Aorta (tissue), 5 donors: ENCODE data around the gene PHOX2A. TPM values are rescaled to one million over a fixed set of nuclear protein-coding genes. Genes with fewer than 3 reads are reported as not detected.

Experiments used
- ATAC-seq: fragments of 200-7000 bp; cut with Tn5 transposase; one replicate; pipeline ENCODE4 v1.9.1; 2022; ENCODE audit warnings: moderate library complexity; ENCODE audit not compliant: low FRiP score
- DNase-seq, 2 donors: peaks; one replicate each; pipeline ENCODE4 v3.0.0-alpha.2; 2020
- H3K27ac ChIP-seq, 2 donors: one replicate each; pipeline ENCODE4 v1.5.1; 2013; ENCODE audit warnings: low read length in 2 of 2, mild to moderate bottlenecking in 2 of 2, moderate library complexity in 2 of 2, control low read depth in 1 of 2, inconsistent platforms in 1 of 2, low read depth in 1 of 2
- H3K27me3 ChIP-seq, 2 donors: one replicate each; pipeline ENCODE4 v1.6.1; 2013; ENCODE audit warnings: control low read depth in 1 of 2, low read length in 1 of 2, mild to moderate bottlenecking in 1 of 2, moderate library complexity in 1 of 2; ENCODE audit not compliant: insufficient read depth in 2 of 2, control insufficient read depth in 1 of 2
- H3K36me3 ChIP-seq, 2 donors: one replicate each; pipeline ENCODE4 v1.6.1; 2013; ENCODE audit warnings: control low read depth in 1 of 2, low read length in 1 of 2, mild to moderate bottlenecking in 1 of 2; ENCODE audit not compliant: insufficient read depth in 2 of 2, control insufficient read depth in 1 of 2
- H3K4me1 ChIP-seq, 2 donors: one replicate each; pipeline ENCODE4 v1.6.1; 2013; ENCODE audit warnings: low read length in 2 of 2, control low read depth in 1 of 2, mild to moderate bottlenecking in 1 of 2, moderate library complexity in 1 of 2; ENCODE audit not compliant: insufficient read depth in 2 of 2, control insufficient read depth in 1 of 2
- H3K4me3 ChIP-seq, 2 donors: one replicate each; pipeline ENCODE4 v1.5.1; 2013; ENCODE audit warnings: low read length in 2 of 2, control low read depth in 1 of 2, mild to moderate bottlenecking in 1 of 2
- H3K9me3 ChIP-seq: one replicate; pipeline ENCODE4 v1.6.1; 2013; ENCODE audit warnings: mild to moderate bottlenecking, low read length; ENCODE audit not compliant: control insufficient read depth
- WGBS, 2 donors: extraction: QIAGEN DNeasy Blood & Tissue Kit; methylation state at CpG; one replicate each; pipeline ENCODE4 v1.1.7; 2013; 5-methylcytosine and 5-hydroxymethylcytosine counted together
- intact Hi-C, 2 donors: fragments of 100-400 bp; cut with DNase I; formaldehyde crosslinking; loops; one replicate each; pipeline versions ENCODE4 v1.14.2 to v1.15.0; 2022
- polyA plus RNA-seq, 2 donors: library from polyadenylated mRNA; stranded (reverse); fragments of 200-250 nt; gene quantifications; one replicate each; pipeline ENCODE4 v1.2.3, GENCODE V29; 2013
- total RNA-seq, 2 donors: library from RNA; stranded (reverse); fragmentation: NEBNext Ultra II Directional; extraction: Animal tissue kit (Norgen Biotek cat#: 25700); gene quantifications; one replicate each; pipeline ENCODE4 v1.2.1, GENCODE V29; 2021
- donor health status: healthy with polysubstance abuse.
- donor health status: Bipolar disorder and iron deficiency.
- donor health status: DM: no; HTN: no; CAD: no.
- donor health status: DM: no; HTN: no; CAD: no.
- donor health status: DM: yes; HTN: yes; CAD: no.

The PHOX2A gene
- total and polyA plus RNA-seq, 4 donors = not detected

DNA sequence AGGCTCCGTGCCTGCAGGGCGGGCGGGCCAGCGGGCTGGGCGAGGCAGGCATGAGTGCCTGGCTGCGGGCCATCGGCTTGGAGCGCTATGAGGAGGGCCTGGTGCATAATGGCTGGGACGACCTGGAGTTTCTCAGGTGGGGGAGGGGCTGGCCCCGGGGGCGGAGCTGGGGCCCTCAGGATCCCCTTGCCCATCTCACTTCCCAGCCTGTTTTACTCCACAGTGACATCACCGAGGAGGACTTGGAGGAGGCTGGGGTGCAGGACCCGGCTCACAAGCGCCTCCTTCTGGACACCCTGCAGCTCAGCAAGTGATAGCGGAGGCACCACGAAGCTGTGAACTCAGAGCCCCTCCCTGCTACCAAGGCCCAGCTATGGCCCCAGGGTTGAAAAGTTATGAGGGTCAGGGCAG, 5.9 kb downstream of the PHOX2A start:
- Histone ChIP-seq H3K27me3 (peaks cover 0 to 3% of the 10 kb centered on the region in 2 donors), H3K4me1 (no peaks in the 10 kb centered on the region), H3K36me3 (peaks cover 0 to 4% of the 10 kb centered on the region in 2 donors), H3K27ac (no peak overlapping the region), H3K4me3 (no peak overlapping the region), H3K9me3 (no peaks in the 10 kb centered on the region)
- intact Hi-C loops = loop anchor here in 1 of 2 donors (10.0 kb wide), 1 partner anchor 123 kb away; the partner anchor contains the start of gene ANAPC15
- 21 to 24% methylated on average over 16 of the region's 16 CpGs for WGBS, 2 donors
- DNase-seq = peak in 1 of 2 donors; percentile 84
- peak; percentile 44 for ATAC-seq

- intact Hi-C loops = loop anchor here in 1 of 2 donors (10.0 kb wide), 1 partner anchor 123 kb away; the partner anchor contains the start of gene ANAPC15
- no peaks in the 10 kb centered on the region for H3K9me3 ChIP-seq
- no peak overlapping the region for H3K27ac ChIP-seq
- DNase-seq = peak in 1 of 2 donors; percentile 73
- 68 to 70% methylated on average over 20 to 22 of the region's 22 CpGs for WGBS, 2 donors
- no peaks in the 10 kb centered on the region for H3K4me1 ChIP-seq
- H3K4me3 ChIP-seq = no peak overlapping the region
- H3K36me3 ChIP-seq = peaks cover 0 to 8% of the 10 kb centered on the region in 2 donors
- ATAC-seq = no peak
- peaks cover 0 to 3% of the 10 kb centered on the region in 2 donors for H3K27me3 ChIP-seq
Observed at GRCh38 chr11:72237112-72237931, 6.7 kb downstream of the PHOX2A start.

DNA sequence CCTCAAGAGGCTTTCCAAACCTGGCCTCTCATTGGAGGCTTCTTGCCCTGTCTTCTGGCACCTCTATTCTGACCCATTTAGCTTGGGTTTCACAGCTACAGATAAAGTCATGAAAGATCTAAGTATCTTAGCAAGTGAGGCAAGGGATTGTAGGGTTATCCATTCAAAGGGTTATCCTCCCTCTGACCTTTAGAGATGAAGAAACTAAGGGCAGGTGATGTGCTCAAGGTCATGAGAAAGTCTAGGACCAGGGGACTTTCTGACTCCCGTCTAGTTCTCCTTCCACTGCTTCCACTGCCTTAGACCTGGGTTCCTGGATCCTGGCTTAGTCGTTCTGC, 7.2 kb downstream of the PHOX2A start:
- WGBS, 2 donors = 65 to 72% methylated on average over 2 of the region's 2 CpGs
- H3K4me3 ChIP-seq = no peak overlapping the region
- intact Hi-C loops = loop anchor here in 1 of 2 donors (10.0 kb wide), 1 partner anchor 122 kb away; the partner anchor contains the start of gene ANAPC15
- ATAC-seq = no peak
- DNase-seq = no peak
- no peaks in the 10 kb centered on the region for H3K9me3 ChIP-seq
- H3K4me1 ChIP-seq = no peaks in the 10 kb centered on the region
- peaks cover 0 to 8% of the 10 kb centered on the region in 2 donors for H3K36me3 ChIP-seq
- H3K27ac ChIP-seq = no peak overlapping the region
- peaks cover 0 to 3% of the 10 kb centered on the region in 2 donors for H3K27me3 ChIP-seq

DNA sequence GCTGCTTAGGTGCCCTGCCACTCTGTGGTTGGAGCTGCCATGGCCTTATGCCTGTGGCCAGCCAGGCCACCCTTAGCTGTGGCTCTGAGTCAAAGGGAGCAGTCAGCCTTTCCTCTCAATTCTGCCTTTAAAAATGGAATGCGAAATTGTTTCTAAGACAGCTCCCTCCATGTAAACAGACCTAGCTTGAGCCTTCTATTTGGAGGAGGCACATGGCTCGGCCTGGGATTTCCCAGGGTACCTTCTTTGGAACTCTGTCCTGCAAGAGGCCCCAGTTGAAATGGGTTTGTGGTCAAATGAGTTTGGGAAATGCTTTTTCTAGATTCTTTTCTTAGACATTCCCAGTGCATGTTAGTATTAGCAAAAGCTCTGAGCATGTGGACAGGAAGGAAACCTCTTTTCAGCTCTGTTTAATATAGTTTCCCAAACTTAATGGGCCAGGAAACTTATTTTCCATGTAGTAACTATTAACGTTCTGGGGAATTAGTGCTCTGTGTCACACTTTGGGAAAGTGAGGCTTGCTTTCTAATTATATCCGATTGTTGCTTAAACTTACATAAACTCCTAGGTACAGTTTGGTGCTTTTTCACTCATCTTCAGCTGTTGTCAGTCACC, 7.8 kb downstream of the PHOX2A start:
- ATAC-seq (no peak), DNase-seq (no peak)
- 58 to 65% methylated on average over 4 of the region's 4 CpGs for whole genome bisulfite sequencing, 2 donors
- H3K27me3 ChIP-seq = peaks cover 0 to 3% of the 10 kb centered on the region in 2 donors
- intact Hi-C loops = loop anchor here in 1 of 2 donors (10.0 kb wide), 1 partner anchor 121 kb away; the partner anchor contains the start of gene ANAPC15
- no peaks in the 10 kb centered on the region for H3K9me3 ChIP-seq
- H3K36me3 ChIP-seq = peaks cover 0 to 11% of the 10 kb centered on the region in 2 donors
- no peaks in the 10 kb centered on the region for H3K4me1 ChIP-seq
- H3K27ac ChIP-seq = no peak overlapping the region
- H3K4me3 ChIP-seq = no peak overlapping the region

- Histone ChIP-seq H3K9me3 (no peaks in the 10 kb centered on the region), H3K4me1 (no peaks in the 10 kb centered on the region), H3K4me3 (no peak overlapping the region), H3K27me3 (no peaks in the 10 kb centered on the region), H3K27ac (no peak overlapping the region), H3K36me3 (peaks cover 0 to 11% of the 10 kb centered on the region in 2 donors)
- no peak for ATAC-seq
- intact Hi-C loops = loop anchor here in 1 of 2 donors (10.0 kb wide), 1 partner anchor 121 kb away; the partner anchor contains the start of gene ANAPC15
- WGBS, 2 donors = 89% methylated on average over 17 of the region's 17 CpGs
- DNase-seq = no peak
Observed at GRCh38 chr11:72235351-72236057, 8.5 kb downstream of the PHOX2A start.

- WGBS, 2 donors = 93% methylated on average over 4 of the region's 4 CpGs
- intact Hi-C loops = loop anchor here in 1 of 2 donors (10.0 kb wide), 1 partner anchor 120 kb away; the partner anchor contains the start of gene ANAPC15
- Histone ChIP-seq H3K27ac (no peak overlapping the region), H3K4me3 (no peak overlapping the region), H3K36me3 (peaks cover 0 to 12% of the 10 kb centered on the region in 2 donors), H3K4me1 (no peaks in the 10 kb centered on the region), H3K9me3 (no peaks in the 10 kb centered on the region), H3K27me3 (no peaks in the 10 kb centered on the region)
- DNase-seq = no peak
- no peak for ATAC-seq
Observed at GRCh38 chr11:72234920-72235319, 9.1 kb downstream of the PHOX2A start.

DNA sequence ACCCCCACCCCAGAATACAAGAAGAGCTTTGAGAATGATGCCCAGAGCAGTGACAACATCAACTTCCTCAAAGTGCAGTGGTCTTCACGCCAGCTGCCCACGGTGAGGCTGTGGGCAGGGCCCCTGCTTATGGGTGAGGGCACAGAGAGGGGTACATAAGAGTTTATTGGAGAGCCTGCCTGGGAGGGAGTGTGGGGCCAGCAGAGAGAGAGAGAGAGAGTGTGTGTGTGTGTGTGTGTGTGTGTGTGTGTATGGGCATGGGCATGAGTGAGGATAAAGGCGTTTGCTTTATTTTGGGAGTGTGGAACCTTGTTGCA, 9.5 kb downstream of the PHOX2A start:
- no peaks in the 10 kb centered on the region for H3K4me1 ChIP-seq
- no peaks in the 10 kb centered on the region for H3K27me3 ChIP-seq
- H3K4me3 ChIP-seq = no peak overlapping the region
- WGBS, 2 donors = 70 to 72% methylated on average over 3 of the region's 3 CpGs
- H3K9me3 ChIP-seq = no peaks in the 10 kb centered on the region
- H3K27ac ChIP-seq = no peak overlapping the region
- no peak for ATAC-seq
- DNase-seq = no peak
- intact Hi-C loops = loop anchor here in 1 of 2 donors (10.0 kb wide), 1 partner anchor 120 kb away; the partner anchor contains the start of gene ANAPC15
- peaks cover 0 to 14% of the 10 kb centered on the region in 2 donors for H3K36me3 ChIP-seq

DNA sequence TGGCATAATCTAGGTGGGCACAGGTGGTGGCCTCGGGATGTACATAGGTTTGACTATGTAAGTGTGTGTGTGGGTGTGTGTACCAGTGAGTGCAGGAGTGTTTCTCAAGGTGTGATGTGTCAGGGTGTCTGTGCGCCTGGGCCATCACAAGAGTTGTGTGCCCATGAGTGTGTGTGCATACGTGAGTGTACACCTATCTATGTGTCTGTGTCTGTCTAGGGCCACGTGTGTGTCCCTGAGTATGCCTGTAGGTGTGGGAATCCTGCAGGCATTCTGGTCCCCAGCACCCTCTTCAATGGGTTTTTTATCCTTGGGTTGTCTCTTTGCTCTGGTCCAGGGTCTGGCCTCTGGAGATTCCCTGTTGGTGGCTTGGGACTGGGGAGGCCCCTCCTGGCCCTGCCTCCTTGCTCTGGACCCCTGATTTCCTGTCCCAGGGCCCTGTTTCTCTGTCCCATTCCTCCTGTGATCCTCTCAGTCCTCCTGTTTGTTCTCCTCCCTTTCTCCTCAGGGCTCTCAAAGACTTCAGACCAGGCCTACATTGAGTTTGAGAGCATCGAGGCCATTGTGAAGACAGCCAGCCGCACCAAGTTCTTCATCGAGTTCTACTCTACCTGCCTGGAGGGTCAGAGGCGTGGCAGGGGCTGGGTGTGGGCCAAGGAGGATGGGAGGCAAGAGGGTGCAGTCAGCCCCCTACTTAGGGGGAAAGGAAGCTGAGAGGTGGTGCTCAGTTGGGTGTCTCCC, 10.0 kb downstream of the PHOX2A start:
- Histone ChIP-seq H3K27ac (no peak overlapping the region), H3K4me3 (no peak overlapping the region), H3K4me1 (no peaks in the 10 kb centered on the region), H3K36me3 (peaks cover 0 to 14% of the 10 kb centered on the region in 2 donors), H3K27me3 (no peaks in the 10 kb centered on the region), H3K9me3 (no peaks in the 10 kb centered on the region)
- ATAC-seq = no peak
- intact Hi-C loops = loop anchor here in 1 of 2 donors (10.0 kb wide), 1 partner anchor 119 kb away; the partner anchor contains the start of gene ANAPC15
- no peak for DNase-seq
- 85 to 89% methylated on average over 8 of the region's 8 CpGs for WGBS, 2 donors
